Activated CD4-positive, alpha-beta T cell treated with anti-CD3 and anti-CD28 coated beads, Interleukin-2, amount 50 U/mL, for 24 hours (primary cell): ENCODE measurements around the gene CTCFL.
"Not testable (repeated sequence)": the region's sequence is repeated elsewhere in the genome, so short reads cannot be mapped to it uniquely, and the experiment has no call there.

Experiments
- DNase-seq, 2 donors: peaks; one replicate each; pipeline ENCODE4 v3.0.0-alpha.2; 2020; ENCODE audit warnings: low read depth in 1 of 2, low spot score in 1 of 2

The CTCFL gene

GRCh38 chr20:57483287-57484050 is 41.5 kb downstream of the CTCFL start:
- no peak for DNase-seq

GRCh38 chr20:57482796-57483195 is 42.1 kb downstream of the CTCFL start:
- no peak for DNase-seq

- DNase-seq: no peak
Observed at GRCh38 chr20:57482148-57482547, 42.8 kb downstream of the CTCFL start.

GRCh38 chr20:57481281-57481711 is 43.6 kb downstream of the CTCFL start:
- no peak for DNase-seq

GRCh38 chr20:57480444-57481160 is 44.3 kb downstream of the CTCFL start:
- no peak for DNase-seq

- DNase-seq: no peak
Observed at GRCh38 chr20:57479196-57479595, 45.7 kb downstream of the CTCFL start.

GRCh38 chr20:57478176-57478575 is 46.8 kb downstream of the CTCFL start:
- DNase-seq: no peak

GRCh38 chr20:57476641-57477461 is 48.1 kb downstream of the CTCFL start:
- no peak for DNase-seq

- no peak for DNase-seq
Observed at GRCh38 chr20:57476084-57476526, 48.8 kb downstream of the CTCFL start.

GRCh38 chr20:57475388-57476083 is 49.4 kb downstream of the CTCFL start:
- DNase-seq: no peak

- DNase-seq: no peak
Observed at GRCh38 chr20:57474816-57475215, 50.1 kb downstream of the CTCFL start.

GRCh38 chr20:57474205-57474604 is 50.7 kb downstream of the CTCFL start:
- no peak for DNase-seq

- no peak for DNase-seq
Observed at GRCh38 chr20:57473246-57474048, 51.5 kb downstream of the CTCFL start.

- DNase-seq: not testable (repeated sequence)
Observed at GRCh38 chr20:57472474-57472873, 52.5 kb downstream of the CTCFL start.

GRCh38 chr20:57471496-57472372 is 53.2 kb downstream of the CTCFL start:
- DNase-seq: no peak

GRCh38 chr20:57470666-57471495 is 54.1 kb downstream of the CTCFL start:
- DNase-seq: no peak

GRCh38 chr20:57470212-57470522 is 54.8 kb downstream of the CTCFL start:
- DNase-seq: no peak

- no peak for DNase-seq
Observed at GRCh38 chr20:57469418-57470211, 55.3 kb downstream of the CTCFL start.
